HL-60 (cell line): Measurements from ENCODE around the gene XIRP1.

Source experiments
- DNase-seq, 2 experiments: peaks; one replicate each; pipeline ENCODE4 v3.0.0-alpha.2; 2010 to 2020; ENCODE audit warnings: low read depth in 1 of 2, low spot score in 1 of 2
- H3K27ac ChIP-seq: fragments of 250-450 bp; sonication (Bioruptor Pico); replicated peaks from 2 replicates; pipeline ENCODE4 v1.5.1; 2020; ENCODE audit warnings: mild to moderate bottlenecking, moderate library complexity
- H3K27me3 ChIP-seq: fragments of 250-450 bp; sonication (Bioruptor Pico); 2 replicates; pipeline ENCODE4 v1.5.1; 2021; ENCODE audit warnings: mild to moderate bottlenecking, moderate library complexity; ENCODE audit not compliant: insufficient read depth, poor library complexity, severe bottlenecking
- H3K4me3 ChIP-seq: replicated peaks from 2 replicates; pipeline ENCODE4 v1.5.1; 2011; ENCODE audit warnings: mild to moderate bottlenecking, control low read depth, low read length; ENCODE audit not compliant: insufficient read depth
- GABPA ChIP-seq: IDR thresholded peaks from 2 replicates; pipeline ENCODE4 v1.6.1; 2012; ENCODE audit warnings: low read depth
- POLR2AphosphoS5 ChIP-seq: IDR thresholded peaks from 2 replicates; pipeline ENCODE4 v1.6.1; 2012; ENCODE audit warnings: low read depth
- SPI1 ChIP-seq: IDR thresholded peaks from 2 replicates; pipeline ENCODE4 v1.6.1; 2012; ENCODE audit warnings: low read depth, mild to moderate bottlenecking, borderline replicate concordance
- TF ChIP-seq, protein P1 (sequence below): IDR thresholded peaks from 2 replicates; pipeline ENCODE4 v1.6.1; 2012; ENCODE audit warnings: low read depth; ENCODE audit not compliant: insufficient replicate concordance
- TF ChIP-seq, protein P2 (sequence below): IDR thresholded peaks from one replicate; pipeline ENCODE4 v1.5.1; 2011; ENCODE audit warnings: low read length, control low read depth, inconsistent platforms; ENCODE audit not compliant: insufficient read depth

Gene XIRP1

DNA sequence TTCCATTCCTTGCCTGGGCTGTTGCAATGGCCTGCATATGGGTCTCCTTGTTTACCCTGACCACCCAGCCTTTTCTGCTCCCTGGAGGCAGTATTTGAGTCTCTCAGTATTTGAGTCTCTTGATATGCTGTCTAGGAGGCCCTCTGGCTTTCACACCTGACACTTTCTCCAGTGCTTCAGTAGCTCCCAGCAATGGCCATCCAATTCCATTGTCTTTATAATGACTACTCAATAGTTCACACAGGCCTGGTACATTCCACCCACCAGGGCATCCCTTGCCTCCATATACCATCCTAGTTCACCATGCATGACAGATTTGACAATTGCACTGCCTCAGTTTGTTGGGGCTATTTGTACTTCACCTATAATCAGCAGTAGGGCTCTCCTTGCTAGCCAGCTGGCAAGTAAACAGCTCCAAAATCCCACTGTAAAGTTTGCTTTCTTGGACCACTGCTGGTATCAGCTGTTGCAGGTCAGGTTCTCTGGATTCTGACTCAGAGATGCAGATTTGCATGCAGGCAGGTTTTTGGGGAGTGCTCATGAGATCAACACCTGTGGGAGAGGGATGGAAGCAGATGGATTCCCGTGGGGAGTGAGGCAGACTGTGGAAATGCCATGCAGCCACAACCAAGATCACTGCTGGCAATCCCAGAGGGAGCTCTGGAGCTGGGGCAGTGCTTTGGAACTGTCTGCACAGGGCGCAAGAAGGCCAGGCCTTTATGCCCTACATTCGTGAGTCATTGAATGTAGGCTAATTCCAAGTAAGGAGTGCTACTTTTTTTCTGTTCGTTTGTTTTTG is 19.1 kb upstream of the XIRP1 start:
- no peaks in the 10 kb centered on the region for H3K27me3 ChIP-seq
- no peak for TF ChIP-seq SPI1
- TF ChIP-seq GABPA = no peak
- no peak for TF ChIP-seq POLR2AphosphoS5
- TF ChIP-seq, protein P1, sequence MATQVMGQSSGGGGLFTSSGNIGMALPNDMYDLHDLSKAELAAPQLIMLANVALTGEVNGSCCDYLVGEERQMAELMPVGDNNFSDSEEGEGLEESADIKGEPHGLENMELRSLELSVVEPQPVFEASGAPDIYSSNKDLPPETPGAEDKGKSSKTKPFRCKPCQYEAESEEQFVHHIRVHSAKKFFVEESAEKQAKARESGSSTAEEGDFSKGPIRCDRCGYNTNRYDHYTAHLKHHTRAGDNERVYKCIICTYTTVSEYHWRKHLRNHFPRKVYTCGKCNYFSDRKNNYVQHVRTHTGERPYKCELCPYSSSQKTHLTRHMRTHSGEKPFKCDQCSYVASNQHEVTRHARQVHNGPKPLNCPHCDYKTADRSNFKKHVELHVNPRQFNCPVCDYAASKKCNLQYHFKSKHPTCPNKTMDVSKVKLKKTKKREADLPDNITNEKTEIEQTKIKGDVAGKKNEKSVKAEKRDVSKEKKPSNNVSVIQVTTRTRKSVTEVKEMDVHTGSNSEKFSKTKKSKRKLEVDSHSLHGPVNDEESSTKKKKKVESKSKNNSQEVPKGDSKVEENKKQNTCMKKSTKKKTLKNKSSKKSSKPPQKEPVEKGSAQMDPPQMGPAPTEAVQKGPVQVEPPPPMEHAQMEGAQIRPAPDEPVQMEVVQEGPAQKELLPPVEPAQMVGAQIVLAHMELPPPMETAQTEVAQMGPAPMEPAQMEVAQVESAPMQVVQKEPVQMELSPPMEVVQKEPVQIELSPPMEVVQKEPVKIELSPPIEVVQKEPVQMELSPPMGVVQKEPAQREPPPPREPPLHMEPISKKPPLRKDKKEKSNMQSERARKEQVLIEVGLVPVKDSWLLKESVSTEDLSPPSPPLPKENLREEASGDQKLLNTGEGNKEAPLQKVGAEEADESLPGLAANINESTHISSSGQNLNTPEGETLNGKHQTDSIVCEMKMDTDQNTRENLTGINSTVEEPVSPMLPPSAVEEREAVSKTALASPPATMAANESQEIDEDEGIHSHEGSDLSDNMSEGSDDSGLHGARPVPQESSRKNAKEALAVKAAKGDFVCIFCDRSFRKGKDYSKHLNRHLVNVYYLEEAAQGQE = no peak
- TF ChIP-seq, protein P2, sequence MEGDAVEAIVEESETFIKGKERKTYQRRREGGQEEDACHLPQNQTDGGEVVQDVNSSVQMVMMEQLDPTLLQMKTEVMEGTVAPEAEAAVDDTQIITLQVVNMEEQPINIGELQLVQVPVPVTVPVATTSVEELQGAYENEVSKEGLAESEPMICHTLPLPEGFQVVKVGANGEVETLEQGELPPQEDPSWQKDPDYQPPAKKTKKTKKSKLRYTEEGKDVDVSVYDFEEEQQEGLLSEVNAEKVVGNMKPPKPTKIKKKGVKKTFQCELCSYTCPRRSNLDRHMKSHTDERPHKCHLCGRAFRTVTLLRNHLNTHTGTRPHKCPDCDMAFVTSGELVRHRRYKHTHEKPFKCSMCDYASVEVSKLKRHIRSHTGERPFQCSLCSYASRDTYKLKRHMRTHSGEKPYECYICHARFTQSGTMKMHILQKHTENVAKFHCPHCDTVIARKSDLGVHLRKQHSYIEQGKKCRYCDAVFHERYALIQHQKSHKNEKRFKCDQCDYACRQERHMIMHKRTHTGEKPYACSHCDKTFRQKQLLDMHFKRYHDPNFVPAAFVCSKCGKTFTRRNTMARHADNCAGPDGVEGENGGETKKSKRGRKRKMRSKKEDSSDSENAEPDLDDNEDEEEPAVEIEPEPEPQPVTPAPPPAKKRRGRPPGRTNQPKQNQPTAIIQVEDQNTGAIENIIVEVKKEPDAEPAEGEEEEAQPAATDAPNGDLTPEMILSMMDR = no peak
- no peak for DNase-seq
- no peak overlapping the region for H3K27ac ChIP-seq
- H3K4me3 ChIP-seq = no peak overlapping the region

DNA sequence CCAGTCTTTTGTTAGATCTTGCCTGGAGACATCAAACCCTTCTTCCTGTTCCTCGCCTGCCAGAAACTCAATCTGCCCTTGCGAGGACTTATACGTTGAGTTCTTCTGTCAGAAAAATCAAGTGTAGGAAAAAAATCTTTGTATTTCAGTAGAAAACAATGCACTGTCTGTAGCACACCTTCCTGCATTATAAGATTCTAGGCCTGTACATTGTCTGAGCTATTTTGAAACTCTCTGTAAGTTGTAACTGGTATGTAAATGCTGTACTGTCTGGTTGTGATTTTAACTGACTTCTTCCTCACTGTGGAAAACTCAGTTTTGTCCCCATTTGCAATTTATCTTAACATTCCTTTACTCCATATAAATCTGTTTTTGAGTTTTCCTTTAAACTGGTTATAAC is 17.7 kb upstream of the XIRP1 start:
- TF ChIP-seq, protein P1 = no peak
- TF ChIP-seq SPI1 (no peak), GABPA (no peak), POLR2AphosphoS5 (no peak)
- TF ChIP-seq, protein P2 = no peak
- Histone ChIP-seq H3K4me3 (no peak overlapping the region), H3K27me3 (no peaks in the 10 kb centered on the region), H3K27ac (no peak overlapping the region)
- DNase-seq = no peak

DNA sequence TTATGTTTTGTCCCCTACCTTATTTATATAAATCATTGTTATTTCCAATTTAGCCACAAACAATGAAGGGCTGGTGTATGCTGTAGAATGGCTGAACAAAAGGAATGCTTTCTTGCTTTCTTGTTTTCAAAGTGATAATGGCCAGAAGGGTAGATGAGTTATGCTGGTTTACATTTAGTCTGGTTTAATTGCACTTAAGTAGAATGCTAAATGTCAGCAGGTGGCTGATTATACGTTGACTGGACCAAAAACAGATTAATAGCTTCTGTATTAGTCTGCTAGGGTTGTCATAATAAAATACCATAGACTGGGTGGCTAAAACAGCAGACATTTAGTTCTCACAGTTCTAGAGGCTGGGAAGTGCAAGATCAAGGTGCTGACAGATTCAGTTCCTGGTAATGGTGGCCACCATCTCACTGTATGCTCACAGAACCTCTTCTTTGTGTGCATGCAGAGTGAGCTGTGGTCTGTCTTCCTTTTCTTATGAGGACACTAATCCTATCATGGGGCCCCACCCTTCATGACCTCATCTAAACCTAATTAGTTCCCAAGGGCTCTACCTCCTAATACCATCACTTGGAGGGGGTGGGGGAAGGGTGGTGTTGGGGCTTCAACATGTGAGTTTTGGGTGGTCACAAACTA is 17.1 kb upstream of the XIRP1 start:
- no peak overlapping the region for H3K27ac ChIP-seq

More for the DNA sequence above, 17.1 kb upstream of the XIRP1 start:
- Histone ChIP-seq H3K4me3 (no peak overlapping the region), H3K27me3 (no peaks in the 10 kb centered on the region)
- TF ChIP-seq, protein P2 = no peak
- no peak for TF ChIP-seq SPI1
- TF ChIP-seq GABPA = no peak
- TF ChIP-seq, protein P1 = no peak
- no peak for TF ChIP-seq POLR2AphosphoS5
- no peak for DNase-seq
